ENCODE measurements around the gene RAB37.

GRCh38 chr17:74771319-74771914 is 34.4 kb downstream of the RAB37 start:
- no peak for TF ChIP-seq GATA2 (IDR thresholded peaks at IDR 0.05; ENCODE audit: low read depth, low read length)
- no peak for TF ChIP-seq GATA3 (IDR thresholded peaks at IDR 0.05; ENCODE audit: low read depth, low read length)

Data from SH-SY5Y (cell line).